H1 (cell line): ENCODE measurements around the gene AHRR. TPM values are rescaled to one million over a fixed set of nuclear protein-coding genes. Genes with fewer than 3 reads are reported as not detected.

ENCODE experiments used
- CTCF ChIA-PET: fragments of 300-600 bp; sonication (Branson Sonifier 250); formaldehyde crosslinking; loops from one replicate; lab custom pipeline; 2021; ENCODE audit not compliant: partially characterized antibody; lab: Charles Lee
- POLR2A ChIA-PET: fragments of 300-600 bp; sonication (Branson Sonifier 250); formaldehyde crosslinking; loops from one replicate; lab custom pipeline; 2021; ENCODE audit warnings: inconsistent platforms; ENCODE audit not compliant: partially characterized antibody; lab: Charles Lee
- DNase-seq, 2 experiments: peaks; one replicate each; pipeline versions ENCODE4 v3.0.0 to v3.0.0-alpha.2; 2010 to 2022; ENCODE audit warnings: low spot score in 2 of 2, low read depth in 1 of 2, mixed read lengths in 1 of 2
- FAIRE-seq: peaks from 2 replicates; lab custom pipeline; 2011; peaks lifted over from hg19 to GRCh38; lab: Jason Lieb, UNC
- H2AFZ ChIP-seq: 2 replicates; pipeline ENCODE4 v1.8.1; 2012; ENCODE audit warnings: low read length, inconsistent platforms
- H2AK5ac ChIP-seq: 2 replicates; pipeline ENCODE4 v1.6.1; 2013; ENCODE audit warnings: low read depth, low read length
- H2BK120ac ChIP-seq: replicated peaks from 2 replicates; pipeline ENCODE3; 2013; ENCODE audit warnings: low read depth, low read length, inconsistent platforms
- H2BK12ac ChIP-seq: 2 replicates; pipeline ENCODE4 v1.6.1; 2013; ENCODE audit warnings: low read depth, low read length
- H2BK15ac ChIP-seq: 2 replicates; pipeline ENCODE4 v1.6.1; 2013; ENCODE audit warnings: low read length
- H2BK20ac ChIP-seq: 2 replicates; pipeline ENCODE4 v1.6.1; 2013; ENCODE audit warnings: low read length
- H2BK5ac ChIP-seq: 2 replicates; pipeline ENCODE4 v1.6.1; 2013; ENCODE audit warnings: low read depth, low read length
- H3K14ac ChIP-seq: 2 replicates; pipeline ENCODE4 v1.6.1; 2013; ENCODE audit warnings: inconsistent platforms; ENCODE audit not compliant: insufficient read length
- H3K18ac ChIP-seq: 2 replicates; pipeline ENCODE4 v1.6.1; 2013; ENCODE audit warnings: low read length; ENCODE audit errors: extremely low read depth
- H3K23ac ChIP-seq: 2 replicates; pipeline ENCODE4 v1.6.1; 2013; ENCODE audit warnings: inconsistent platforms; ENCODE audit not compliant: insufficient read length
- H3K23me2 ChIP-seq: 2 replicates; pipeline ENCODE4 v1.6.1; 2013; ENCODE audit warnings: low read depth, low read length
- H3K27ac ChIP-seq: 2 replicates; pipeline ENCODE4 v1.6.1; 2011; ENCODE audit warnings: low read depth, low read length, inconsistent platforms
- H3K27me3 ChIP-seq, 4 experiments: replicated peaks in 1 of 4; 1 replicate in 1 of 4; 2 replicates in 3 of 4; pipeline versions ENCODE4 v1.6.1 to v1.8.1; 2011 to 2013; ENCODE audit warnings: low read length in 3 of 4, mild to moderate bottlenecking in 3 of 4, inconsistent platforms in 2 of 4, mixed read lengths in 2 of 4, moderate library complexity in 1 of 4; ENCODE audit not compliant: control insufficient read depth in 3 of 4, insufficient read depth in 3 of 4; ENCODE audit errors: extremely low read depth in 1 of 4
- H3K36me3 ChIP-seq, 4 experiments: 2 replicates each; pipeline versions ENCODE4 v1.6.1 to v1.8.1; 2011 to 2013; ENCODE audit warnings: mild to moderate bottlenecking in 4 of 4, low read length in 3 of 4, moderate library complexity in 2 of 4, control low read depth in 1 of 4, inconsistent platforms in 1 of 4; ENCODE audit not compliant: insufficient read depth in 4 of 4, control insufficient read depth in 2 of 4
- H3K4ac ChIP-seq: replicated peaks from 2 replicates; pipeline ENCODE3; 2013; ENCODE audit warnings: low read length, low read depth, mixed read lengths, inconsistent platforms; ENCODE audit not compliant: insufficient read length
- H3K4me1 ChIP-seq, 4 experiments: replicated peaks in 1 of 4; 1 replicate in 1 of 4; 2 replicates in 3 of 4; pipeline versions ENCODE4 v1.6.1 to v1.8.1; 2011 to 2013; ENCODE audit warnings: low read length in 3 of 4, inconsistent platforms in 2 of 4, mixed read lengths in 1 of 4; ENCODE audit not compliant: insufficient read depth in 4 of 4, control insufficient read depth in 3 of 4
- H3K4me2 ChIP-seq, 2 experiments: 2 replicates each; pipeline versions ENCODE4 v1.6.1 to v1.8.1; 2011 to 2013; ENCODE audit warnings: low read depth in 2 of 2, low read length in 2 of 2, control low read depth in 1 of 2, inconsistent platforms in 1 of 2, mild to moderate bottlenecking in 1 of 2; ENCODE audit not compliant: insufficient read depth in 1 of 2
- H3K4me3 ChIP-seq, 4 experiments: fragments of 200-600, 300-600 bp in 1 of 4; sonication (generic), shearing (Covaris generic), sonication (Bioruptor Twin) in 1 of 4; 2 replicates each; pipeline versions ENCODE4 v1.5.1 to v1.8.1; 2011 to 2016; ENCODE audit warnings: low read length in 4 of 4, low read depth in 3 of 4, control low read depth in 2 of 4, inconsistent platforms in 2 of 4, mild to moderate bottlenecking in 2 of 4, mixed read lengths in 1 of 4, moderate library complexity in 1 of 4; ENCODE audit not compliant: insufficient read depth in 2 of 4; ENCODE audit errors: extremely low read depth in 1 of 4
- H3K56ac ChIP-seq: replicated peaks from 2 replicates; pipeline ENCODE3; 2013; ENCODE audit warnings: low read depth, mild to moderate bottlenecking, mixed read lengths, low read length, inconsistent platforms; ENCODE audit not compliant: insufficient read length
- H3K79me1 ChIP-seq: 2 replicates; pipeline ENCODE4 v1.6.1; 2013; ENCODE audit warnings: low read depth, low read length, control low read depth
- H3K79me2 ChIP-seq, 2 experiments: 2 replicates each; pipeline versions ENCODE4 v1.6.1 to v1.8.1; 2012 to 2013; ENCODE audit warnings: low read length in 2 of 2, mild to moderate bottlenecking in 2 of 2, inconsistent platforms in 1 of 2; ENCODE audit not compliant: insufficient read depth in 2 of 2, control insufficient read depth in 1 of 2
- H3K9ac ChIP-seq, 4 experiments: replicated peaks in 1 of 4; 1 replicate in 1 of 4; 2 replicates in 3 of 4; pipeline versions ENCODE4 v1.6.1 to v1.8.1; 2011 to 2013; ENCODE audit warnings: low read depth in 3 of 4, low read length in 3 of 4, control low read depth in 2 of 4, mild to moderate bottlenecking in 2 of 4, moderate library complexity in 2 of 4, inconsistent platforms in 1 of 4; ENCODE audit errors: extremely low read depth in 1 of 4
- H3K9me3 ChIP-seq, 2 experiments: 2 replicates each; pipeline versions ENCODE4 v1.6.1 to v1.8.1; 2012 to 2013; ENCODE audit warnings: mild to moderate bottlenecking in 2 of 2, moderate library complexity in 2 of 2, control low read depth in 1 of 2, inconsistent platforms in 1 of 2, low read depth in 1 of 2, low read length in 1 of 2, mixed read lengths in 1 of 2; ENCODE audit not compliant: insufficient read depth in 2 of 2
- H4K20me1 ChIP-seq, 2 experiments: replicated peaks in 1 of 2; 2 replicates each; pipeline versions ENCODE3 to v1.8.1; 2011 to 2013; ENCODE audit warnings: inconsistent platforms in 2 of 2, low read length in 2 of 2, mild to moderate bottlenecking in 1 of 2; ENCODE audit not compliant: insufficient read depth in 2 of 2, control insufficient read depth in 1 of 2
- H4K5ac ChIP-seq: 2 replicates; pipeline ENCODE4 v1.6.1; 2013; ENCODE audit warnings: low read length, low read depth, mixed read lengths, inconsistent platforms; ENCODE audit not compliant: insufficient read length
- H4K8ac ChIP-seq: 2 replicates; pipeline ENCODE4 v1.8.0; 2013; ENCODE audit warnings: mild to moderate bottlenecking, moderate library complexity, low read length, inconsistent platforms; ENCODE audit not compliant: insufficient read depth; ENCODE audit errors: extremely low read depth
- H4K91ac ChIP-seq: replicated peaks from 2 replicates; pipeline ENCODE3; 2013; ENCODE audit warnings: low read length, mixed read lengths, inconsistent platforms; ENCODE audit not compliant: insufficient read length
- ASH2L ChIP-seq: fragments of 200-600, 300-600 bp; sonication (generic); IDR thresholded peaks from one replicate; pipeline ENCODE4 v1.7.1; 2017; ENCODE audit warnings: low read length
- BCL11A ChIP-seq, 2 experiments: IDR thresholded peaks; one replicate each; pipeline ENCODE4 v1.6.1; 2011; ENCODE audit warnings: low read depth in 2 of 2, low read length in 2 of 2, mild to moderate bottlenecking in 2 of 2
- CTBP2 ChIP-seq: IDR thresholded peaks from 2 replicates; pipeline ENCODE4 v1.7.0; 2011; ENCODE audit warnings: borderline replicate concordance, mild to moderate bottlenecking, moderate library complexity, mixed read lengths, low read length; ENCODE audit not compliant: insufficient read depth, insufficient read length
- GABPA ChIP-seq: IDR thresholded peaks from 2 replicates; pipeline ENCODE4 v1.6.1; 2011; ENCODE audit warnings: mild to moderate bottlenecking, low read length, moderate library complexity, borderline replicate concordance; ENCODE audit not compliant: insufficient read depth
- HDAC2 ChIP-seq, 2 experiments: fragments of 300-600 bp in 1 of 2; sonication (generic) in 1 of 2; IDR thresholded peaks; 2 replicates each; pipeline ENCODE4 v1.6.1; 2011 to 2012; ENCODE audit warnings: low read depth in 2 of 2, low read length in 2 of 2, mild to moderate bottlenecking in 2 of 2, moderate library complexity in 2 of 2, borderline replicate concordance in 1 of 2, inconsistent platforms in 1 of 2
- KDM1A ChIP-seq: fragments of 200-600, 300-600 bp; sonication (generic); IDR thresholded peaks from 2 replicates; pipeline ENCODE4 v1.7.1; 2016; ENCODE audit warnings: mild to moderate bottlenecking, low read length, borderline replicate concordance
- POLR2AphosphoS5 ChIP-seq: IDR thresholded peaks from 2 replicates; pipeline ENCODE4 v1.6.1; 2011; ENCODE audit warnings: low read depth, low read length
- RAD21 ChIP-seq, 2 experiments: IDR thresholded peaks in 1 of 2; conservative IDR thresholded peaks in 1 of 2; 2 replicates each; pipeline ENCODE4 v1.6.1; 2011; ENCODE audit warnings: low read depth in 2 of 2, low read length in 2 of 2, improper control_type of control experiment in 1 of 2, inconsistent platforms in 1 of 2, mild to moderate bottlenecking in 1 of 2, moderate library complexity in 1 of 2
- SAP30 ChIP-seq: fragments of 300-600 bp; sonication (generic); IDR thresholded peaks from 2 replicates; pipeline ENCODE4 v1.7.1; 2012; ENCODE audit warnings: low read length, moderate library complexity, mild to moderate bottlenecking, inconsistent platforms; ENCODE audit not compliant: insufficient read depth, insufficient replicate concordance
- TCF12 ChIP-seq: IDR thresholded peaks from 2 replicates; pipeline ENCODE4 v1.6.1; 2011; ENCODE audit warnings: low read depth, mild to moderate bottlenecking, low read length
- WGBS, 2 experiments: shearing (Covaris generic) in 1 of 2; methylation state at CpG; one replicate each; pipeline versions ENCODE4 v1.1.6 to v1.1.7; 2013 to 2015; ENCODE audit warnings: low lambda C conversion rate in 2 of 2, mixed read lengths in 2 of 2, inconsistent platforms in 1 of 2, low coverage in 1 of 2, missing lambda C conversion rate in 1 of 2; ENCODE audit not compliant: insufficient replicate concordance in 2 of 2, insufficient coverage in 1 of 2, insufficient read length in 1 of 2; ENCODE audit errors: extremely low coverage in 1 of 2, missing lambda C conversion rate in 1 of 2; 5-methylcytosine and 5-hydroxymethylcytosine counted together
- polyA plus RNA-seq, 7 experiments: library from polyadenylated mRNA; depleted of rRNA in 3 of 7; stranded (reverse) in 5 of 7; unstranded in 2 of 7; fragments of >200 nt in 5 of 7; fragments of 200-250 nt in 2 of 7; gene quantifications; 1 replicate in 5 of 7; 2 replicates in 1 of 7; 4 replicates in 1 of 7; pipeline versions ENCODE4 v1.2.1 to v1.2.3, GENCODE V29; 2011 to 2013; ENCODE audit warnings: missing spikeins in 2 of 7, mixed read lengths in 2 of 7
- total RNA-seq: library from RNA; stranded (reverse); fragmentation: NEBNext Ultra II Directional; extraction: Animal tissue kit (Norgen Biotek cat#: 25700); gene quantifications from 2 replicates; pipeline ENCODE4 v1.2.1, GENCODE V29; 2021

AHRR gene
- total and polyA plus RNA-seq, 2 of the 8 experiments (the other 6 are each of a cell fraction or from before 2014, with no cell fraction given), result 0.41 to 0.80 TPM

DNA sequence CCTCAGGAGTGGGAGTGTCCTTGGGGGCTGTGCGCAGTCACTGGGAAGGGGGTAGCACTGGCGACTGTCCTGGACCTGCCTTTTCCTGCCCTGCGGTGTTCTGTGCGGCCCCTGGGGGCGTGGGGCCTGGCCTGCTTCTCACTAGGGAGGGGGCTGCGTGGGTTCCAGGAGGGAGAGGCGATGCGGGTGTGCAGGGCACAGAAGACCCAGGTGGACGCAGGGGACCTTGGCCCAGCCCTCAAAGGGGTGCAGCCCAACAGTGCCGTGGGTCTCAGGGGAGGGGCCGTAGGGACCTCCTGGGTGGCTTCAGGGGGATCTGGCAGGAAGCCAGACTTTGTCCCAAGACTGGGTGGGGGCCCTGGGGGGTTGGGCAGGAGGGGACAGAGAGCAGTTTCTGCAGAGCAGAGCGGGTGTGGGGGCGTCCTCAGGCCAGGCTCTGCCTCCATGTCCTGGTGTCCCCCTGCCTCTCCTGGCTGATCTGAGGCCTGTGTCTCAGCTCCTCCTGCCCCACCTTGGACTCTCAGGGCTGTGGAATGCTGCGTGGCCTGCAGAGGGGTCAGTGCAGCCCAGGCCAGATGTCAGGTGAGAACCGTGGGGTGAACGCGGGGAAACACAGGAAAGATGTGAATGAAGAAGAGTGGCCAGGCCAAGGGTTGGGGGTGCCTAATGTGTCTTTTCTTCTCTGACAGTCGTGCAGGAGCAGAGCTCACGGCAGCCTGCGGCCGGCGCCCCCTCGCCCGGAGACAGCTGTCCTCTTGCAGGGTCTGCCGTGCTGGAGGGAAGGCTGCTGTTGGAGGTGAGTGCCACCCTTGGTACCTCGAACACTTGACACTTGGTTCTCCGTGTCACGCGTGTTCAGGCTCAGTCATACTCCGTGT lies 54.6 kb downstream of the AHRR start:
- H3K56ac ChIP-seq, result no peak overlapping the region
- no peak overlapping the region for H3K18ac ChIP-seq
- H3K14ac ChIP-seq, result no peak overlapping the region
- ChIA-PET CTCF (interaction anchor here (1.2 to 2.2 kb wide), 4 partner anchors 31 to 61 kb away, joined by 4 to 7 read pairs (median 4); no protein-coding TSS in a partner anchor), POLR2A (interaction anchor here (1.2 to 1.5 kb wide), 2 partner anchors 11 to 21 kb away, joined by 3 read pairs; no protein-coding TSS in a partner anchor)
- 89% methylated on average over 30 of the region's 30 CpGs; no CpG with 5 or more reads in 1 of the 2 experiments for WGBS, 2 experiments
- no peak overlapping the region for H4K5ac ChIP-seq
- no peak overlapping the region for H3K23ac ChIP-seq
- no peak overlapping the region for H3K9ac ChIP-seq
- H3K36me3 ChIP-seq, result no peaks in the 10 kb centered on the region
- H3K4me2 ChIP-seq, result no peak overlapping the region
- no peak overlapping the region for H3K4ac ChIP-seq
- H3K27me3 ChIP-seq, result peaks cover 0 to 20% (median 15%) of the 10 kb centered on the region in 4 experiments; a peak in 6 of 7 replicates
- no peaks in the 10 kb centered on the region for H3K9me3 ChIP-seq
- H2AK5ac ChIP-seq, result no peak overlapping the region
- DNase-seq, result peak in 1 of 2 experiments; percentile 42
- no peak for FAIRE-seq
- no peak overlapping the region for H2BK20ac ChIP-seq
- H3K23me2 ChIP-seq, result peaks cover 3% of the 10 kb centered on the region; the same call in 1 of the 2 replicates
- H3K79me2 ChIP-seq, result no peaks in the 10 kb centered on the region
- H2AFZ ChIP-seq, result no peak overlapping the region
- H4K8ac ChIP-seq, result no peak overlapping the region; the same call in 1 of the 2 replicates
- no peak overlapping the region for H2BK15ac ChIP-seq
- H4K91ac ChIP-seq, result no peak overlapping the region
- no peaks in the 10 kb centered on the region for H4K20me1 ChIP-seq
- no peak overlapping the region for H3K4me3 ChIP-seq
- H3K27ac ChIP-seq, result no peak overlapping the region
- no peak overlapping the region; the same call in 1 of the 2 replicates for H2BK12ac ChIP-seq
- H3K4me1 ChIP-seq, result peaks cover 0 to 10% (median 5%) of the 10 kb centered on the region in 4 experiments; a peak in 5 of 7 replicates
- no peak overlapping the region for H2BK120ac ChIP-seq
- H2BK5ac ChIP-seq, result no peak overlapping the region
- no peaks in the 10 kb centered on the region for H3K79me1 ChIP-seq
- no peak for TF ChIP-seq POLR2AphosphoS5
- TF ChIP-seq SAP30, result no peak
- TF ChIP-seq RAD21 (IDR thresholded peaks at IDR 0.05 in 1 of 2, conservative IDR thresholded peaks at IDR 0.05 in 1 of 2; ENCODE audit: low read depth in 2 of 2, low read length in 2 of 2), result no peak
- no peak for TF ChIP-seq HDAC2 (IDR thresholded peaks at IDR 0.05; ENCODE audit: borderline replicate concordance in 1 of 2, low read depth in 2 of 2, low read length in 2 of 2)
- no peak for TF ChIP-seq BCL11A (IDR thresholded peaks at IDR 0.05; ENCODE audit: low read depth in 2 of 2, low read length in 2 of 2)
- TF ChIP-seq GABPA, result no peak
- TF ChIP-seq ASH2L, result no peak
- no peak for TF ChIP-seq KDM1A
- no peak for TF ChIP-seq CTBP2
- TF ChIP-seq TCF12, result no peak
